ENCODE data around the gene TRPM5. TPM values are rescaled to one million over a fixed set of nuclear protein-coding genes. Genes with fewer than 3 reads are reported as not detected.

The TRPM5 gene
- total RNA-seq (ENCODE audit: low replicate concordance): 0.34 TPM in 1 of 2 replicates, not detected in the other

GRCh38 chr11:2443881-2444820 is at the start of gene TRPM5:
Gene TRPM5 (minus strand): TSS chr11:2444514. CDS start chr11:2423036, 21,478 bp downstream.
- Histone ChIP-seq H4K20me1 (ENCODE audit: low read depth) (no peaks in the 10 kb centered on the region), H3K9me3 (ENCODE audit: low read depth) (no peaks in the 10 kb centered on the region), H2AFZ (replicated peaks) (no peak within 1 kb of the TSS), H3K79me2 (ENCODE audit: low read depth) (no peaks in the 10 kb centered on the region), H3K9ac (no peak within 1 kb of the TSS), H3K4me3 (peak within 1 kb of the TSS; percentile 43), H3K4me2 (peak within 1 kb of the TSS; percentile 70), H3K27ac (no peak within 1 kb of the TSS), H3K36me3 (no peaks in the 10 kb centered on the region), H3K4me1 (no peaks in the 10 kb centered on the region), H3F3A (ENCODE audit: low read depth) (no peaks in the 10 kb centered on the region), H3K27me3 (peaks cover 98% of the 10 kb centered on the region)
- peaks cover 10% of the 10 kb centered on the region for H3K9me3 Mint-ChIP-seq
- peak; percentile 12 for DNase-seq (ENCODE audit: low spot score)
- peak within 1 kb of the TSS; percentile 71 for H3K4me3 Mint-ChIP-seq
- TF ChIP-seq EZH2 (IDR thresholded peaks at IDR 0.05) (peak; percentile 47), EZH2phosphoT487 (IDR thresholded peaks at IDR 0.05) (peak; percentile 33), CTCF (IDR thresholded peaks at IDR 0.05) (peak; percentile 23)
- H3K4me1 Mint-ChIP-seq: no peaks in the 10 kb centered on the region
- H3K27me3 Mint-ChIP-seq (ENCODE audit: insufficient read depth, low read depth): peaks cover 49% of the 10 kb centered on the region
- H3K36me3 Mint-ChIP-seq: no peaks in the 10 kb centered on the region
- no peak within 1 kb of the TSS for H3K27ac Mint-ChIP-seq

- no peaks in the 10 kb centered on the region for H4K20me1 ChIP-seq (ENCODE audit: low read depth)
- Mint-ChIP-seq H3K27ac (no peak overlapping the region), H3K4me3 (no peak overlapping the region), H3K4me1 (no peaks in the 10 kb centered on the region), H3K9me3 (peaks cover 23% of the 10 kb centered on the region), H3K27me3 (ENCODE audit: insufficient read depth, low read depth) (peaks cover 18% of the 10 kb centered on the region), H3K36me3 (no peaks in the 10 kb centered on the region)
- H3K27me3 ChIP-seq: peaks cover 100% of the 10 kb centered on the region
- TF ChIP-seq EZH2 (IDR thresholded peaks at IDR 0.05) (no peak), EZH2phosphoT487 (IDR thresholded peaks at IDR 0.05) (no peak), CTCF (IDR thresholded peaks at IDR 0.05) (no peak)
- no peak overlapping the region for H2AFZ ChIP-seq (replicated peaks)
- H3K4me1 ChIP-seq: no peaks in the 10 kb centered on the region
- H3K9ac ChIP-seq: no peak overlapping the region
- H3K36me3 ChIP-seq: no peaks in the 10 kb centered on the region
- DNase-seq (ENCODE audit: low spot score): no peak
- H3K27ac ChIP-seq: no peak overlapping the region
- H3K79me2 ChIP-seq (ENCODE audit: low read depth): no peaks in the 10 kb centered on the region
- H3F3A ChIP-seq (ENCODE audit: low read depth): no peaks in the 10 kb centered on the region
- H3K4me3 ChIP-seq: no peak overlapping the region
- peaks cover 4% of the 10 kb centered on the region for H3K9me3 ChIP-seq (ENCODE audit: low read depth)
- H3K4me2 ChIP-seq: no peak overlapping the region
Observed at GRCh38 chr11:2489083-2489482, 44.8 kb upstream of the TRPM5 start.

GRCh38 chr11:2488004-2488403 is 43.7 kb upstream of the TRPM5 start:
- Mint-ChIP-seq H3K9me3 (peaks cover 23% of the 10 kb centered on the region), H3K4me1 (no peaks in the 10 kb centered on the region), H3K27me3 (ENCODE audit: insufficient read depth, low read depth) (peaks cover 16% of the 10 kb centered on the region), H3K27ac (no peak overlapping the region), H3K4me3 (no peak overlapping the region), H3K36me3 (no peaks in the 10 kb centered on the region)
- no peak overlapping the region for H2AFZ ChIP-seq (replicated peaks)
- H3K79me2 ChIP-seq (ENCODE audit: low read depth): no peaks in the 10 kb centered on the region
- no peak overlapping the region for H3K4me2 ChIP-seq
- H3K9ac ChIP-seq: no peak overlapping the region
- H3K4me3 ChIP-seq: no peak overlapping the region
- H3K27me3 ChIP-seq: peaks cover 100% of the 10 kb centered on the region
- peaks cover 4% of the 10 kb centered on the region for H3K9me3 ChIP-seq (ENCODE audit: low read depth)
- H4K20me1 ChIP-seq (ENCODE audit: low read depth): no peaks in the 10 kb centered on the region
- no peak for DNase-seq (ENCODE audit: low spot score)
- H3F3A ChIP-seq (ENCODE audit: low read depth): no peaks in the 10 kb centered on the region
- no peaks in the 10 kb centered on the region for H3K4me1 ChIP-seq
- H3K36me3 ChIP-seq: no peaks in the 10 kb centered on the region
- TF ChIP-seq EZH2phosphoT487 (IDR thresholded peaks at IDR 0.05): no peak
- TF ChIP-seq CTCF (IDR thresholded peaks at IDR 0.05): no peak
- TF ChIP-seq EZH2 (IDR thresholded peaks at IDR 0.05): no peak
- H3K27ac ChIP-seq: no peak overlapping the region

Data from neural progenitor cell (in vitro differentiated cells).